ENCODE data around the gene PUS7.
"Not testable (repeated sequence)": the region's sequence is repeated elsewhere in the genome, so short reads cannot be mapped to it uniquely, and the experiment has no call there.

Gene PUS7

GRCh38 chr7:105444342-105444987 lies 77.6 kb downstream of the PUS7 start:
- no peak for DNase-seq (ENCODE audit: low spot score)

- DNase-seq (ENCODE audit: low spot score), result not testable (repeated sequence)
Observed at GRCh38 chr7:105442214-105442613, 79.9 kb downstream of the PUS7 start.

GRCh38 chr7:105439174-105439893 lies 82.7 kb downstream of the PUS7 start:
- no peak for DNase-seq (ENCODE audit: low spot score)

DNA sequence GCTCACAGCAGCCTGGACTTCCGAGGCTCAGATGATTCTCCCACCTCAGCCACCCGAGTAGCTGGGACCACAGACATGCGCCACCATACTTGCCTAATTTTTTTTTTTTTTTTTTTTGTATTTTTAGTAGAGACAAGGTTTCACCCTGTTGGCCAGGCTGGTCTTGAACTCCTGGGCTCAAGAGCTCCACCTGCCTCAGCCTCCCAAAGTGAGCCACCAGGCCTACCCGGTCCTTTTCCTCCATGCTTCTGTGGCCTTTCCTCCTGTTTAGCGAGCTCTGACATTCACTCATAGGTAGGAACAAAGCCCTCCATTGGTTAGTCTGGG lies 83.3 kb downstream of the PUS7 start:
- DNase-seq (ENCODE audit: low spot score), result no peak

- no peak for DNase-seq (ENCODE audit: low spot score)
Observed at GRCh38 chr7:105438254-105438653, 83.8 kb downstream of the PUS7 start.

GRCh38 chr7:105437356-105437755 lies 84.7 kb downstream of the PUS7 start:
- not testable (repeated sequence) for DNase-seq (ENCODE audit: low spot score)

DNA sequence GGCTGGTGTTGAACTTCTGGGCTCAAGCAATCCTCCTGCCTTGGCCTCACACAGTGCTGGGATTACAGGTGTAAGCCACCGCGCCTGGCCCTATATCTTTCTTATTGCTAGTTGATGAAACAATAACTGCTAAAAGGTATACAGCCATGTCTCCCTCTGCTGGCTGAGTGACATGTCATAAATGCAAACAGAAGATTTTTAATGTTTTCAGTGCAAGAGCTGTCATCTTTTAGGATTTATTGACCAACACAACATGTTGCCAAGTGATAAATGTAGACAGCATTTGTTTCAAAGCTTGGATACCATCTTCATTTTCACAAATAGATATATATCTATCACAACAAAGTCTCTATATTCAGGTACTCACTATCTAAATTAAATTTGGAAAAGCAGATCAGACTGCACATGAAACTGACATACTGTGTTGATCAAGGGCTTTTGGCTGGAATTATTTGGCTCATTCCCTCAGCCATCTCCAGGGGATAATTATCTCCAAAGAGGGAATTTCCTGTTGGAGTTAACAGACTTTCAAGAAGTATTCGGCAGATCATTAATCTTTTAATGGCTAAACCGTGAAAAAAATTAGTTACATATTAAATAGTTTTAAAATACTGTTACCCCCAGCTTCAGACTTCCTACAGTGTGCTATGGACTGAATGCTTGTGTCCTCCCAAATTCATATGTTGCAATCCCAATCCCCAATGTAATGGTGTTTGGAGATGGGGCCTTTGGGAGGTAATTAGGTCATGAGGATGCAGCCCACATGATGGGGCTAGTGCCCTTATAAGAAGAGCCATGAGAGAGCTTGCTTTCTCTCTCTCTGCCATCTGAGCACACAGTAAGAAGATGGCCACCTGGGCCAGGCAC lies 92.1 kb downstream of the PUS7 start:
- peak; percentile 45 for DNase-seq (ENCODE audit: low spot score)

GRCh38 chr7:105426606-105427146 lies 95.4 kb downstream of the PUS7 start:
- no peak for DNase-seq (ENCODE audit: low spot score)

DNA sequence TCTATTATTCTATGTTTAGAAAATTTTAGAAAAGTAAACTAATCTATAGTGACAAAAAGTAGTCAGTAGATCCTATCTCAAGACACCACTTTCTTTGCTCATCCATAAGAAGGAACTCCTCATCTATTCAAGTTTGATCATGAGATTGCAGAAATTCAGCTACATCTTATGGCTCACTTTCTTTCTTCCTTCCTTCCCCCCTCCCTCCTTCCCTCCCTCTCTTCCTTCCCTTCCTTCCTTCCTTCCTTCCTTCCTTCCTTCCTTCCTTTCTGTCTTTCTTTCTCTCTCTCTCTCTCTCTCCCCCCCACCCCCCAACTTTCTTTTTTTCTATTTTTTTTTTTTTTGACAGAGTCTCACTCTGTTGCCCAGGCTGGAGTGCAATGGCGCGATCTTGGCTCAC lies 98.1 kb downstream of the PUS7 start:
- no peak for DNase-seq (ENCODE audit: low spot score)

GRCh38 chr7:105413887-105414437 lies 108.1 kb downstream of the PUS7 start:
- no peak for DNase-seq (ENCODE audit: low spot score)

- not testable (repeated sequence) for DNase-seq (ENCODE audit: low spot score)
Observed at GRCh38 chr7:105410774-105411173, 111.3 kb downstream of the PUS7 start.

GRCh38 chr7:105409775-105410174 lies 112.3 kb downstream of the PUS7 start:
- not testable (repeated sequence) for DNase-seq (ENCODE audit: low spot score)

DNA sequence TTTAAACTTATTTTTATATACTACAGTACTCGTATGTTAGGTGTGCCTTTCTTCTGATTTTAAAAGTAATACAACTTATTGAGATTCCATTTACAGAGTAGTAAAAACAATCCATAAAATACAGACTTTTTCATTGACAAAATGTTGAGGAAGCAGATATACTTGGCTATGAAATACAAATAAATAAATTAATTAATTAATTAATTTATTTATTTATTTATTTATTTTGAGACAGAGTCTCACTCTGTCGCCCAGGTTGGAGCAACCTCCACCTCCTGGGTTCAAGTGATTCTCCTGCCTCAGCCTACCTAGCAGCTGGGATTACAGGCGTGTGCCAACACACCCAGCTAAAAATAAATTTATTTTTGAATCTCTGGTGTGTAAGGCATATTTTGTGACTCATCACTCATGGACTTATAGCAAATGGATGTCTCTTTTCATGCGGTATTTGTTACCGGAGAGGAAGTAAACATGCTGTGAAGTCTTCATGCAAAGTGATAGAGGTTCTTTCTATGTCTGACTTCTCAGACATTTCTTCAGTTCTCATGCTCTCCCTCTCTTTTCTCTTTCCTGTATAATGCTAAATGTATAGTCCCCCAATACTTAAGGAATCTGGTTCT lies 113.2 kb downstream of the PUS7 start:
- DNase-seq (ENCODE audit: low spot score), result no peak

Measured in pons (tissue), 1 donor.